Measurements from ENCODE around the gene MAN1A2. TPM values are rescaled to one million over a fixed set of nuclear protein-coding genes. Genes with fewer than 3 reads are reported as not detected.

MAN1A2 gene
- total RNA-seq, 1 experiment from 2014 or later: 38.1 TPM

DNA sequence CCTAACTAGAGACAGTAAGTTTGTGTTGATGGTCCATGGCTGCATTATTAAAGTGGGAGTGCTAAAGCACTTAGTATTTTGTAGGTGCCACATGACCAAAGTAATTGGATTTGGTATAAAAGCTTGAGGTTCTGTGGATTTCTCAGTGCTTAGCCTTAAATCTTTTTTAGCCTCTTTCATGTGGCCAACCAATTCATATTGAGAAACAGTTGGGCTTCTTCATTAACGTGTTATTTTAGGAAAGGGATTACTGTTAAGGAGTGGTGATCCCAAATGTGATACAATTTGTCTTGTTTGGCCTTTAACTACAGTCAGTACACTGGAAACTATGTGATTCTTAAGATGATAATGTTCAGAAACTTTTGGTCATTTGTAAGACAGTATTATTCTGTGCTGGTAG, 25.5 kb downstream of the MAN1A2 start:
- Histone ChIP-seq H3K4me1 (ENCODE audit: control insufficient read depth in 1 of 2, insufficient read depth in 2 of 2, low read length in 2 of 2) (no peaks in the 10 kb centered on the region), H3K36me3 (ENCODE audit: control insufficient read depth in 1 of 2, insufficient read depth in 2 of 2, low read length in 2 of 2) (no peaks in the 10 kb centered on the region), H3K4me2 (ENCODE audit: low read length) (no peak overlapping the region), H3K9ac (ENCODE audit: low read length) (no peak overlapping the region), H2AFZ (ENCODE audit: low read depth, low read length, poor library complexity, severe bottlenecking) (no peak overlapping the region), H3K27me3 (ENCODE audit: insufficient read depth, low read length) (no peaks in the 10 kb centered on the region), H3K27ac (ENCODE audit: low read depth, low read length) (no peak overlapping the region), H3K4me3 (replicated peaks in 1 of 2; ENCODE audit: low read depth in 1 of 2, low read length in 2 of 2) (no peak overlapping the region), H3K9me3 (ENCODE audit: control insufficient read depth in 1 of 2, insufficient read depth in 1 of 2, low read depth in 1 of 2, low read length in 2 of 2) (no peaks in the 10 kb centered on the region), H3K79me2 (ENCODE audit: insufficient read depth, low read length) (peaks cover 94% of the 10 kb centered on the region), H3K9me2 (ENCODE audit: insufficient read depth) (no peaks in the 10 kb centered on the region), H4K20me1 (ENCODE audit: insufficient read depth) (no peaks in the 10 kb centered on the region)
- intact Hi-C loops (cut with micrococcal nuclease): no loop called here
- no peak for DNase-seq (ENCODE audit: low read depth, low spot score)
- RAD21 ChIA-PET (ENCODE audit: low non-redundant PET in 1 of 2, low total read pairs in 2 of 2, uncharacterized antibody in 2 of 2, unreplicated experiment in 2 of 2): no interaction called here
- CTCF ChIA-PET: no interaction called here
- no peak for ATAC-seq
- TF ChIP-seq EGR1 (IDR thresholded peaks at IDR 0.05; ENCODE audit: low read depth) (no peak), JUND (IDR thresholded peaks at IDR 0.05) (no peak)
- POLR2A ChIA-PET: no interaction called here
- no TSS peak for BruUV-seq (replicated peaks)

DNA sequence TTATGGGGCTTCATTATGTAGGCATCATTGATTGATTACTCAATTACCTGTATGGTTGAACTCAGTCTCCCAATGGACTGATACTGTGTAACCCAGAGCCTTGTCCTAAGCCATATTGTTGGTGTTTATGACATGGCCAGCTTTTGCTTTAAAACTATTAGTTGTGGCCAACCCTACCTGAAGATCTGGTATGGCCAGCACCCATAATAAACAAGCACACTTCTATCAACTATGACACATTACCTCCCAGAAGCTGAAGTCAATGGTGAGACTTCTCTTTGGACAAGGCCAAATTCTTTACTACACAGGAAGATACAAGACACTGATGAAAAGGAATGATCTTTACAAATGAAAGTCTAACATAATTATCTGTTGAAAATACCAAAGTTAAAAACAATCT, 28.8 kb downstream of the MAN1A2 start:
- H3K4me1 ChIP-seq (ENCODE audit: control insufficient read depth in 1 of 2, insufficient read depth in 2 of 2, low read length in 2 of 2): no peaks in the 10 kb centered on the region
- DNase-seq (ENCODE audit: low read depth, low spot score) (no peak), ATAC-seq (no peak)
- RAD21 ChIA-PET (ENCODE audit: low non-redundant PET in 1 of 2, low total read pairs in 2 of 2, uncharacterized antibody in 2 of 2, unreplicated experiment in 2 of 2): no interaction called here
- H2AFZ ChIP-seq (ENCODE audit: low read depth, low read length, poor library complexity, severe bottlenecking): no peak overlapping the region
- H3K9me2 ChIP-seq (ENCODE audit: insufficient read depth): no peaks in the 10 kb centered on the region
- no peak overlapping the region for H3K4me2 ChIP-seq (ENCODE audit: low read length)
- H3K9ac ChIP-seq (ENCODE audit: low read length): no peak overlapping the region
- no peaks in the 10 kb centered on the region for H3K9me3 ChIP-seq (ENCODE audit: control insufficient read depth in 1 of 2, insufficient read depth in 1 of 2, low read depth in 1 of 2, low read length in 2 of 2)
- intact Hi-C loops (cut with micrococcal nuclease): no loop called here
- BruUV-seq (replicated peaks): no TSS peak
- no peaks in the 10 kb centered on the region for H3K36me3 ChIP-seq (ENCODE audit: control insufficient read depth in 1 of 2, insufficient read depth in 2 of 2, low read length in 2 of 2)
- H3K27me3 ChIP-seq (ENCODE audit: insufficient read depth, low read length): no peaks in the 10 kb centered on the region
- peaks cover 88% of the 10 kb centered on the region for H3K79me2 ChIP-seq (ENCODE audit: insufficient read depth, low read length)
- H4K20me1 ChIP-seq (ENCODE audit: insufficient read depth): no peaks in the 10 kb centered on the region
- CTCF ChIA-PET: no interaction called here
- POLR2A ChIA-PET: no interaction called here
- no peak overlapping the region for H3K27ac ChIP-seq (ENCODE audit: low read depth, low read length)
- H3K4me3 ChIP-seq (replicated peaks in 1 of 2; ENCODE audit: low read depth in 1 of 2, low read length in 2 of 2): no peak overlapping the region
- TF ChIP-seq REST (IDR thresholded peaks at IDR 0.05; ENCODE audit: low read depth) (no peak), ELF1 (IDR thresholded peaks at IDR 0.05; ENCODE audit: borderline replicate concordance, low read depth) (no peak), CEBPB (IDR thresholded peaks at IDR 0.05; ENCODE audit: low read depth) (no peak), EZH2 (IDR thresholded peaks at IDR 0.05) (no peak), EGR1 (IDR thresholded peaks at IDR 0.05; ENCODE audit: low read depth) (no peak), ATF3 (IDR thresholded peaks at IDR 0.05) (no peak), SRF (IDR thresholded peaks at IDR 0.05; ENCODE audit: low read depth) (no peak), TCF7L2 (IDR thresholded peaks at IDR 0.05; ENCODE audit: borderline replicate concordance, extremely low read depth, insufficient read depth, insufficient read length) (no peak), CTCF (IDR thresholded peaks at IDR 0.05 in 2 of 3, conservative IDR thresholded peaks at IDR 0.05 in 1 of 3; ENCODE audit: borderline replicate concordance in 1 of 3, insufficient read depth in 1 of 3, low read depth in 2 of 3, low read length in 2 of 3) (no peak), EZH2phosphoT487 (IDR thresholded peaks at IDR 0.05; ENCODE audit: borderline replicate concordance) (no peak), YY1 (IDR thresholded peaks at IDR 0.05; ENCODE audit: extremely low read depth, insufficient replicate concordance, low read depth, low read length) (no peak), ZFX (IDR thresholded peaks at IDR 0.05) (no peak), CBX3 (IDR thresholded peaks at IDR 0.05; ENCODE audit: low read depth) (no peak), SP1 (IDR thresholded peaks at IDR 0.05; ENCODE audit: low read depth) (no peak), RAD21 (IDR thresholded peaks at IDR 0.05; ENCODE audit: low read depth) (no peak), SIN3A (IDR thresholded peaks at IDR 0.05; ENCODE audit: low read depth) (no peak), JUND (IDR thresholded peaks at IDR 0.05) (no peak)
- TF ChIP-seq, protein P1, sequence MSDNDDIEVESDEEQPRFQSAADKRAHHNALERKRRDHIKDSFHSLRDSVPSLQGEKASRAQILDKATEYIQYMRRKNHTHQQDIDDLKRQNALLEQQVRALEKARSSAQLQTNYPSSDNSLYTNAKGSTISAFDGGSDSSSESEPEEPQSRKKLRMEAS (IDR thresholded peaks at IDR 0.05): no peak

All from HCT116 (cell line).